ENCODE data around the gene SORL1. TPM values are rescaled to one million over a fixed set of nuclear protein-coding genes. Genes with fewer than 3 reads are reported as not detected.

SORL1 gene
- total and polyA plus RNA-seq, 2 of the 8 experiments (the other 6 are each of a cell fraction or from before 2014, with no cell fraction given) = 38.1 to 65.5 TPM

- no peak overlapping the region for H2AFZ ChIP-seq (ENCODE audit: low read length)
- 98% methylated on average over 4 of the region's 4 CpGs; no CpG with 5 or more reads in 1 of the 2 experiments for WGBS, 2 experiments (ENCODE audit: extremely low coverage in 1 of 2, insufficient coverage in 1 of 2, insufficient read length in 1 of 2, insufficient replicate concordance in 2 of 2, low coverage in 1 of 2, low lambda C conversion rate in 2 of 2, missing lambda C conversion rate in 1 of 2)
- TF ChIP-seq TEAD4 (IDR thresholded peaks at IDR 0.05; ENCODE audit: low read depth, low read length) = no peak
- TF ChIP-seq JUND (IDR thresholded peaks at IDR 0.05; ENCODE audit: low read length) = no peak
- TF ChIP-seq GABPA (IDR thresholded peaks at IDR 0.05; ENCODE audit: borderline replicate concordance, insufficient read depth, low read length) = no peak
- TF ChIP-seq RBBP5 (IDR thresholded peaks at IDR 0.05; ENCODE audit: borderline replicate concordance, low read depth, low read length) = no peak
- TF ChIP-seq BRCA1 (IDR thresholded peaks at IDR 0.05; ENCODE audit: low read depth, low read length) = no peak
- no peak for TF ChIP-seq MAFK (IDR thresholded peaks at IDR 0.05; ENCODE audit: low read depth, low read length)
- no peak for TF ChIP-seq MAX (IDR thresholded peaks at IDR 0.05)
- TF ChIP-seq GTF2F1 (IDR thresholded peaks at IDR 0.05; ENCODE audit: borderline replicate concordance, low read depth, low read length) = no peak
- TF ChIP-seq TCF12 (IDR thresholded peaks at IDR 0.05; ENCODE audit: low read depth, low read length) = no peak
- TF ChIP-seq JUN (IDR thresholded peaks at IDR 0.05; ENCODE audit: low read depth, low read length) = no peak
Measured at GRCh38 chr11:121520243-121521144, 68.4 kb downstream of the SORL1 start.

More at GRCh38 chr11:121520243-121521144, 68.4 kb downstream of the SORL1 start:
- Histone ChIP-seq H4K5ac (ENCODE audit: insufficient read length, low read depth, low read length) (no peak overlapping the region), H2BK5ac (ENCODE audit: low read depth, low read length) (no peak overlapping the region), H4K8ac (ENCODE audit: extremely low read depth, insufficient read depth, low read length) (no peak overlapping the region), H3K56ac (replicated peaks; ENCODE audit: insufficient read length, low read depth, low read length) (no peak overlapping the region), H3K23ac (ENCODE audit: insufficient read length) (no peak overlapping the region), H3K23me2 (ENCODE audit: low read depth, low read length) (no peaks in the 10 kb centered on the region), H3K4me2 (ENCODE audit: insufficient read depth in 1 of 2, low read depth in 2 of 2, low read length in 2 of 2) (no peak overlapping the region), H3K9me3 (ENCODE audit: insufficient read depth in 2 of 2, low read depth in 1 of 2, low read length in 1 of 2) (0 out of 4 replicates have a peak, but pooled peaks cover 0 to 3% of the 10 kb centered on the region in 2 experiments), H2BK12ac (ENCODE audit: low read depth, low read length) (no peak overlapping the region), H2BK15ac (ENCODE audit: low read length) (no peak overlapping the region), H3K4me1 (replicated peaks in 1 of 4; ENCODE audit: control insufficient read depth in 3 of 4, insufficient read depth in 4 of 4, low read length in 3 of 4) (no peaks in the 10 kb centered on the region; a peak in 1 of 7 replicates), H3K79me2 (ENCODE audit: control insufficient read depth in 1 of 2, insufficient read depth in 2 of 2, low read length in 2 of 2) (peaks cover 0 to 2% of the 10 kb centered on the region in 2 experiments; a peak in 1 of 4 replicates), H3K9ac (replicated peaks in 1 of 4; ENCODE audit: extremely low read depth in 1 of 4, low read depth in 3 of 4, low read length in 3 of 4) (no peak overlapping the region), H3K4ac (replicated peaks; ENCODE audit: insufficient read length, low read depth, low read length) (no peak overlapping the region), H3K4me3 (ENCODE audit: extremely low read depth in 1 of 4, insufficient read depth in 2 of 4, low read depth in 3 of 4, low read length in 4 of 4) (no peak overlapping the region), H3K27ac (ENCODE audit: low read depth, low read length) (no peak overlapping the region), H3K18ac (ENCODE audit: extremely low read depth, low read length) (no peak overlapping the region), H4K20me1 (replicated peaks in 1 of 2; ENCODE audit: control insufficient read depth in 1 of 2, insufficient read depth in 2 of 2, low read length in 2 of 2) (no peaks in the 10 kb centered on the region), H4K91ac (replicated peaks; ENCODE audit: insufficient read length, low read length) (no peak overlapping the region), H3K79me1 (ENCODE audit: low read depth, low read length) (no peaks in the 10 kb centered on the region; the same call in 1 of the 2 replicates), H2AK5ac (ENCODE audit: low read depth, low read length) (no peak overlapping the region), H2BK120ac (replicated peaks; ENCODE audit: low read depth, low read length) (no peak overlapping the region), H2BK20ac (ENCODE audit: low read length) (no peak overlapping the region), H3K36me3 (ENCODE audit: control insufficient read depth in 2 of 4, insufficient read depth in 4 of 4, low read length in 3 of 4) (peaks cover 2 to 43% (median 28%) of the 10 kb centered on the region in 4 experiments; a peak in 7 of 8 replicates), H3K27me3 (replicated peaks in 1 of 4; ENCODE audit: control insufficient read depth in 3 of 4, extremely low read depth in 1 of 4, insufficient read depth in 3 of 4, low read length in 3 of 4) (no peaks in the 10 kb centered on the region), H3K14ac (ENCODE audit: insufficient read length) (no peak overlapping the region)
- DNase-seq (ENCODE audit: low read depth in 1 of 2, low spot score in 2 of 2) = no peak
- ChIA-PET CTCF (ENCODE audit: partially characterized antibody) (no interaction called here), POLR2A (ENCODE audit: partially characterized antibody) (no interaction called here)
- no peak for FAIRE-seq

Data from H1 (cell line).